ENCODE data around the gene FMN1. TPM values are rescaled to one million over a fixed set of nuclear protein-coding genes. Genes with fewer than 3 reads are reported as not detected.
A peak's percentile ranks its signal among the peaks of the same experiment; 100 is the strongest.

The FMN1 gene
- total and polyA plus RNA-seq, 10 donors: 0.43 to 42.1 (median 8.6) TPM

DNA sequence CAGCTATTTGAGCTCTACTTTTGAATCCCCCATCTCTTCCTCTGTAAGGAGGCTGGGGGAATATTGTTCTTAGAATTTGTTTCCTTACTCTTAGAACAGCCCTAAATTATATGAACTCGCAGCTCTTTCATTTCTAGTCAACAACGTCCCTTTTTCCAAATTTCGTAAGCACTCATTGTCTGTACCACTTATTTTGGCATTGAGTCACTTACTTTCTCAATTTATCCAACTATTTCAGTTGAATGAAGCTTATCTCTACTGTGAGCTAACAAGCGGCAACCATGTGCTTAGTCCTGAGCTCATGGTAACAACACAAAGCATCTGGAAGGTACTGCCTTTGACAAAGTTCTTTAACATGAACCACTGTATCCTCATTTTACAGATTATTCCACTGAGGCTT, 285.6 kb downstream of the FMN1 start:
- TF ChIP-seq POLR2AphosphoS5 (IDR thresholded peaks at IDR 0.05): no peak
- no peak for TF ChIP-seq POLR2A (IDR thresholded peaks at IDR 0.05)
- TF ChIP-seq, protein P1, sequence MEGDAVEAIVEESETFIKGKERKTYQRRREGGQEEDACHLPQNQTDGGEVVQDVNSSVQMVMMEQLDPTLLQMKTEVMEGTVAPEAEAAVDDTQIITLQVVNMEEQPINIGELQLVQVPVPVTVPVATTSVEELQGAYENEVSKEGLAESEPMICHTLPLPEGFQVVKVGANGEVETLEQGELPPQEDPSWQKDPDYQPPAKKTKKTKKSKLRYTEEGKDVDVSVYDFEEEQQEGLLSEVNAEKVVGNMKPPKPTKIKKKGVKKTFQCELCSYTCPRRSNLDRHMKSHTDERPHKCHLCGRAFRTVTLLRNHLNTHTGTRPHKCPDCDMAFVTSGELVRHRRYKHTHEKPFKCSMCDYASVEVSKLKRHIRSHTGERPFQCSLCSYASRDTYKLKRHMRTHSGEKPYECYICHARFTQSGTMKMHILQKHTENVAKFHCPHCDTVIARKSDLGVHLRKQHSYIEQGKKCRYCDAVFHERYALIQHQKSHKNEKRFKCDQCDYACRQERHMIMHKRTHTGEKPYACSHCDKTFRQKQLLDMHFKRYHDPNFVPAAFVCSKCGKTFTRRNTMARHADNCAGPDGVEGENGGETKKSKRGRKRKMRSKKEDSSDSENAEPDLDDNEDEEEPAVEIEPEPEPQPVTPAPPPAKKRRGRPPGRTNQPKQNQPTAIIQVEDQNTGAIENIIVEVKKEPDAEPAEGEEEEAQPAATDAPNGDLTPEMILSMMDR (IDR thresholded peaks at IDR 0.05 in 8 of 11, conservative IDR thresholded peaks at IDR 0.05 in 3 of 11): no peak
- no peak for DNase-seq
- Histone ChIP-seq H3K4me1 (peaks cover 4 to 28% (median 18%) of the 10 kb centered on the region in 6 donors), H3K36me3 (no peaks in the 10 kb centered on the region), H3K4me3 (no peak overlapping the region), H3K9me3 (no peaks in the 10 kb centered on the region), H3K27ac (peak overlapping the region in 4 of 8 donors; percentile 59 to 79 (median 66)), H3K27me3 (replicated peaks in 1 of 7) (no peaks in the 10 kb centered on the region)
- WGBS, 5 donors: 51 to 67% (median 64%) methylated on average over 4 of the region's 4 CpGs
- intact Hi-C loops (cut with DNase I; ENCODE audit: low total_unique reads): no loop called here

GRCh38 chr15:32908135-32908801, 286.2 kb downstream of the FMN1 start:
- peaks cover 4 to 30% (median 18%) of the 10 kb centered on the region in 6 donors for H3K4me1 ChIP-seq
- TF ChIP-seq POLR2A (IDR thresholded peaks at IDR 0.05) (no peak), POLR2AphosphoS5 (IDR thresholded peaks at IDR 0.05) (no peak)
- TF ChIP-seq, protein P1 (IDR thresholded peaks at IDR 0.05 in 8 of 11, conservative IDR thresholded peaks at IDR 0.05 in 3 of 11): no peak
- DNase-seq: no peak
- no peaks in the 10 kb centered on the region for H3K27me3 ChIP-seq (replicated peaks in 1 of 7)
- 9 to 27% (median 15%) methylated on average over 5 of the region's 5 CpGs for WGBS, 5 donors
- H3K36me3 ChIP-seq: no peaks in the 10 kb centered on the region
- H3K27ac ChIP-seq: peak overlapping the region in 4 of 8 donors; percentile 59 to 79 (median 66)
- intact Hi-C loops (cut with DNase I; ENCODE audit: low total_unique reads): no loop called here
- no peaks in the 10 kb centered on the region for H3K9me3 ChIP-seq
- peak overlapping the region in 1 of 8 donors; percentile 48 for H3K4me3 ChIP-seq

DNA sequence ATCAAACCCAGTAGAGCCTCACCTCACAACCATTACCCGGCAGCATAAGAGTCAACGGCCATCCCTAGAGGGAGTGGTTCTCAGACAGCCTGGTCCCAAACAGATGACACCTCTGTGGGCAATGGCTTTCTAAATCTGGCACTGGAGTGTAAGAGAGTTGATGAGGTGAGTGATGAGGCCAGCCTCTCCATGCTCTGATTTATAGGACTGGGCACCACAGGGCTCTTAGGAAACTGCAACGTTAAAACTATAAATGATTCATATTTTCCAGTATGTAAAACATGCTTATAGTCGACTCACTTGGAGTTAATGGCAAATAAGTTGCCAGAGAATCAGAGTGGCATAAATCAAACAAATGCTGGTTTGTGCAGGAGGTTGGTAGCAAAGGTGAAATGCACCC, 289.0 kb downstream of the FMN1 start:
- intact Hi-C loops (cut with DNase I; ENCODE audit: low total_unique reads): no loop called here
- Histone ChIP-seq H3K36me3 (no peaks in the 10 kb centered on the region), H3K4me3 (no peak overlapping the region), H3K27me3 (replicated peaks in 1 of 7) (no peaks in the 10 kb centered on the region), H3K27ac (no peak overlapping the region), H3K9me3 (no peaks in the 10 kb centered on the region), H3K4me1 (peaks cover 4 to 30% (median 18%) of the 10 kb centered on the region in 6 donors)
- WGBS, 5 donors: 84 to 92% (median 87%) methylated on average over 4 of the region's 4 CpGs
- DNase-seq: no peak
- no peak for TF ChIP-seq POLR2AphosphoS5 (IDR thresholded peaks at IDR 0.05)

DNA sequence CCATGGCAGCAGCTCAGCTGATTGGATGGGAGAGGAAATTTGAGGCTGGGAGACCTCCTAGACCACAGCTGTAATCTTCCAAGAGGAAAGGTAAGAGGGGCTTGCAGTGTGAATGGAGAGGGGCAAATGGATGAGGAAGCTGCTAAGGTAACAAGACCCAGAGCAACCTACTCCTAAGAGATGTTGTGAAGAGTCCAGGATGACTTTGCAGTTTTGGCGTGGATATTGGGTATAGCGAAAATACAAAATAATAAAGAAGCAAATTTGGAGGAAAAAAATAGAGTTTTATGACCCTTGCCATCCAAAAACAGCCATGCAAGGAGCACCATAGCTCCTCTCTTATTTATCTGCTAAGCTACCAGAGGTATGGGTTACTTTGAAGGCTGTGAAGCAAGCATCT, 290.1 kb downstream of the FMN1 start:
- Histone ChIP-seq H3K27me3 (replicated peaks in 1 of 7) (no peaks in the 10 kb centered on the region), H3K4me1 (peaks cover 4 to 33% (median 19%) of the 10 kb centered on the region in 6 donors), H3K36me3 (no peaks in the 10 kb centered on the region), H3K4me3 (no peak overlapping the region), H3K27ac (no peak overlapping the region), H3K9me3 (no peaks in the 10 kb centered on the region)
- intact Hi-C loops (cut with DNase I; ENCODE audit: low total_unique reads): no loop called here
- TF ChIP-seq, protein P1 (IDR thresholded peaks at IDR 0.05 in 8 of 11, conservative IDR thresholded peaks at IDR 0.05 in 3 of 11): no peak
- TF ChIP-seq POLR2AphosphoS5 (IDR thresholded peaks at IDR 0.05): no peak
- no peak for TF ChIP-seq POLR2A (IDR thresholded peaks at IDR 0.05)
- no peak for DNase-seq
- 60 to 87% (median 67%) methylated on average over 2 of the region's 2 CpGs for WGBS, 5 donors
